Liver (tissue), 9 donors: ENCODE data around the gene FAM13A. TPM values are rescaled to one million over a fixed set of nuclear protein-coding genes. Genes with fewer than 3 reads are reported as not detected.

Experiments used
- DNase-seq: peaks from one replicate; pipeline ENCODE4 v3.0.0-alpha.2; 2017; ENCODE audit warnings: low spot score
- H3K27ac ChIP-seq, 2 donors: one replicate each; pipeline ENCODE4 v1.7.0; 2013; ENCODE audit warnings: inconsistent platforms in 2 of 2, low read length in 2 of 2, control low read depth in 1 of 2, low read depth in 1 of 2, mild to moderate bottlenecking in 1 of 2
- H3K27me3 ChIP-seq, 4 donors: one replicate each; pipeline versions ENCODE4 v1.6.1 to v1.7.0; 2013; ENCODE audit warnings: low read length in 3 of 4, inconsistent platforms in 1 of 4, mild to moderate bottlenecking in 1 of 4, moderate library complexity in 1 of 4; ENCODE audit not compliant: control insufficient read depth in 4 of 4, insufficient read depth in 4 of 4
- H3K36me3 ChIP-seq, 4 donors: one replicate each; pipeline versions ENCODE4 v1.6.1 to v1.7.0; 2013; ENCODE audit warnings: low read length in 3 of 4, mild to moderate bottlenecking in 3 of 4, low read depth in 1 of 4, moderate library complexity in 1 of 4; ENCODE audit not compliant: control insufficient read depth in 4 of 4, insufficient read depth in 3 of 4
- H3K4me1 ChIP-seq, 4 donors: one replicate each; pipeline versions ENCODE4 v1.6.1 to v1.7.0; 2013; ENCODE audit warnings: low read length in 3 of 4, mild to moderate bottlenecking in 3 of 4, moderate library complexity in 1 of 4; ENCODE audit not compliant: control insufficient read depth in 4 of 4, insufficient read depth in 4 of 4
- H3K4me3 ChIP-seq, 3 donors: one replicate each; pipeline versions ENCODE4 v1.6.1 to v1.7.0; 2013; ENCODE audit warnings: low read length in 3 of 3, control low read depth in 1 of 3, low read depth in 1 of 3, mild to moderate bottlenecking in 1 of 3
- H3K9ac ChIP-seq, 2 donors: one replicate each; pipeline ENCODE4 v1.7.0; 2013; ENCODE audit warnings: low read length in 2 of 2, mild to moderate bottlenecking in 2 of 2, moderate library complexity in 2 of 2, control low read depth in 1 of 2, low read depth in 1 of 2
- H3K9me3 ChIP-seq, 4 donors: one replicate each; pipeline versions ENCODE4 v1.6.1 to v1.7.0; 2013; ENCODE audit warnings: low read length in 3 of 4; ENCODE audit not compliant: control insufficient read depth in 4 of 4
- ATF3 ChIP-seq: IDR thresholded peaks from 2 replicates; pipeline ENCODE4 v1.6.1; 2016; ENCODE audit warnings: antibody characterized with exemption
- CTCF ChIP-seq: fragments of 150-350 bp; IDR thresholded peaks from 2 replicates; pipeline ENCODE4 v1.5.1; 2017; ENCODE audit warnings: improper control_type of control experiment, low read depth, low read length; ENCODE audit not compliant: missing input control
- EGR1 ChIP-seq, 2 donors: IDR thresholded peaks; 2 replicates each; pipeline ENCODE4 v1.6.1; 2016 to 2018; ENCODE audit warnings: antibody characterized with exemption in 2 of 2, low read depth in 2 of 2
- FOXA1 ChIP-seq: IDR thresholded peaks from 2 replicates; pipeline ENCODE4 v1.6.1; 2016; ENCODE audit warnings: antibody characterized with exemption
- FOXA2 ChIP-seq: IDR thresholded peaks from 2 replicates; pipeline ENCODE4 v1.6.1; 2016; ENCODE audit warnings: antibody characterized with exemption
- GABPA ChIP-seq, 2 donors: IDR thresholded peaks in 1 of 2; conservative IDR thresholded peaks in 1 of 2; 2 replicates each; pipeline ENCODE4 v1.6.1; 2016; ENCODE audit warnings: antibody characterized with exemption in 2 of 2, mild to moderate bottlenecking in 1 of 2, moderate library complexity in 1 of 2
- HNF4A ChIP-seq, 2 donors: conservative IDR thresholded peaks; 2 replicates each; pipeline ENCODE4 v1.6.1; 2016; ENCODE audit warnings: antibody characterized with exemption in 2 of 2, mild to moderate bottlenecking in 2 of 2
- HNF4G ChIP-seq: IDR thresholded peaks from 2 replicates; pipeline ENCODE4 v1.6.1; 2016; ENCODE audit warnings: antibody characterized with exemption
- JUND ChIP-seq, 2 donors: IDR thresholded peaks; 2 replicates each; pipeline ENCODE4 v1.6.1; 2016; ENCODE audit warnings: antibody characterized with exemption in 2 of 2
- MAX ChIP-seq: IDR thresholded peaks from 2 replicates; pipeline ENCODE4 v1.6.1; 2016; ENCODE audit warnings: antibody characterized with exemption
- NR2F2 ChIP-seq: IDR thresholded peaks from 2 replicates; pipeline ENCODE4 v1.6.1; 2016; ENCODE audit warnings: antibody characterized with exemption
- RAD21 ChIP-seq, 2 donors: IDR thresholded peaks; 2 replicates each; pipeline ENCODE4 v1.6.1; 2016; ENCODE audit warnings: antibody characterized with exemption in 2 of 2, mild to moderate bottlenecking in 2 of 2
- REST ChIP-seq: IDR thresholded peaks from 2 replicates; pipeline ENCODE4 v1.6.1; 2016; ENCODE audit warnings: antibody characterized with exemption, mild to moderate bottlenecking
- RXRA ChIP-seq, 2 donors: IDR thresholded peaks; 2 replicates each; pipeline ENCODE4 v1.6.1; 2017 to 2018; ENCODE audit warnings: antibody characterized with exemption in 2 of 2, mild to moderate bottlenecking in 1 of 2
- SP1 ChIP-seq: IDR thresholded peaks from 2 replicates; pipeline ENCODE4 v1.6.1; 2018; ENCODE audit warnings: antibody characterized with exemption, mild to moderate bottlenecking
- TAF1 ChIP-seq: conservative IDR thresholded peaks from 2 replicates; pipeline ENCODE4 v1.6.1; 2016; ENCODE audit warnings: antibody characterized with exemption, mild to moderate bottlenecking
- YY1 ChIP-seq: IDR thresholded peaks from 2 replicates; pipeline ENCODE4 v1.6.1; 2016; ENCODE audit warnings: antibody characterized with exemption, mild to moderate bottlenecking
- WGBS: extraction: QIAGEN DNeasy Blood & Tissue Kit; methylation state at CpG from one replicate; pipeline ENCODE4 v1.1.7; 2013; 5-methylcytosine and 5-hydroxymethylcytosine counted together
- polyA plus RNA-seq, 2 donors: library from polyadenylated mRNA; stranded (reverse) in 1 of 2; unstranded in 1 of 2; fragments of 200-250 nt in 1 of 2; fragments of >200 nt in 1 of 2; fragmentation: Nextera tagmentation in 1 of 2; extraction: Ambion mirVana in 1 of 2; gene quantifications; one replicate each; pipeline versions ENCODE4 v1.2.1 to v1.2.3, GENCODE V29; 2013 to 2015
- total RNA-seq, 2 donors: library from RNA; depleted of rRNA; stranded (reverse); fragments of >200 nt; gene quantifications; one replicate each; pipeline ENCODE4 v1.2.3, GENCODE V29; 2014
- donor health status: healthy.
- donor health status: healthy.
- donor health status: healthy.
- donor health status: healthy.
- donor health status: healthy.

The FAM13A gene
- total and polyA plus RNA-seq, 4 donors: 14.9 to 52.9 (median 27.6) TPM

GRCh38 chr4:88813013-88813412 lies 244.0 kb downstream of the FAM13A start:
- TF ChIP-seq RXRA (IDR thresholded peaks at IDR 0.05) (no peak), FOXA2 (no peak), NR2F2 (no peak), ATF3 (no peak), FOXA1 (no peak), HNF4G (no peak), GABPA (IDR thresholded peaks at IDR 0.05 in 1 of 2, conservative IDR thresholded peaks at IDR 0.05 in 1 of 2) (no peak)
- no peak overlapping the region for H3K9ac ChIP-seq
- 63% methylated on average over 4 of the region's 4 CpGs for WGBS
- no peaks in the 10 kb centered on the region for H3K9me3 ChIP-seq
- H3K27ac ChIP-seq: no peak overlapping the region
- no peaks in the 10 kb centered on the region for H3K36me3 ChIP-seq
- DNase-seq: no peak
- no peaks in the 10 kb centered on the region for H3K27me3 ChIP-seq
- H3K4me1 ChIP-seq: peaks cover 1 to 41% (median 26%) of the 10 kb centered on the region in 4 donors
- no peak overlapping the region for H3K4me3 ChIP-seq

GRCh38 chr4:88812420-88812819 lies 244.6 kb downstream of the FAM13A start:
- H3K4me1 ChIP-seq: peaks cover 1 to 39% (median 28%) of the 10 kb centered on the region in 4 donors
- no peak overlapping the region for H3K27ac ChIP-seq
- H3K27me3 ChIP-seq: no peaks in the 10 kb centered on the region
- TF ChIP-seq TAF1: no peak
- TF ChIP-seq SP1: peak; percentile 20
- no peak overlapping the region for H3K9ac ChIP-seq
- H3K4me3 ChIP-seq: no peak overlapping the region
- WGBS: 86% methylated on average over 1 of the region's 1 CpG
- no peak for DNase-seq
- no peaks in the 10 kb centered on the region for H3K9me3 ChIP-seq
- H3K36me3 ChIP-seq: no peaks in the 10 kb centered on the region

- H3K4me1 ChIP-seq: peaks cover 1 to 39% (median 28%) of the 10 kb centered on the region in 4 donors
- H3K27ac ChIP-seq: no peak overlapping the region
- 97% methylated on average over 1 of the region's 1 CpG for WGBS
- H3K4me3 ChIP-seq: no peak overlapping the region
- no peak for DNase-seq
- no peaks in the 10 kb centered on the region for H3K9me3 ChIP-seq
- no peak for TF ChIP-seq NR2F2
- no peak for TF ChIP-seq EGR1 (IDR thresholded peaks at IDR 0.05; ENCODE audit: low read depth in 2 of 2)
- no peaks in the 10 kb centered on the region for H3K36me3 ChIP-seq
- H3K9ac ChIP-seq: no peak overlapping the region
- H3K27me3 ChIP-seq: no peaks in the 10 kb centered on the region
Observed at GRCh38 chr4:88811904-88812303, 245.1 kb downstream of the FAM13A start.

- 61% methylated on average over 1 of the region's 1 CpG for WGBS
- Histone ChIP-seq H3K4me3 (no peak overlapping the region), H3K36me3 (no peaks in the 10 kb centered on the region), H3K27ac (no peak overlapping the region), H3K9me3 (no peaks in the 10 kb centered on the region), H3K4me1 (peaks cover 1 to 39% (median 28%) of the 10 kb centered on the region in 4 donors), H3K9ac (no peak overlapping the region), H3K27me3 (no peaks in the 10 kb centered on the region)
- no peak for DNase-seq
- TF ChIP-seq JUND (IDR thresholded peaks at IDR 0.05): no peak
- no peak for TF ChIP-seq TAF1
- no peak for TF ChIP-seq YY1
- no peak for TF ChIP-seq CTCF
- no peak for TF ChIP-seq MAX
- TF ChIP-seq HNF4G: no peak
- no peak for TF ChIP-seq FOXA1
- no peak for TF ChIP-seq RXRA (IDR thresholded peaks at IDR 0.05)
- TF ChIP-seq HNF4A (conservative IDR thresholded peaks at IDR 0.05): no peak
- TF ChIP-seq ATF3: no peak
- no peak for TF ChIP-seq REST
- no peak for TF ChIP-seq SP1
- no peak for TF ChIP-seq EGR1 (IDR thresholded peaks at IDR 0.05; ENCODE audit: low read depth in 2 of 2)
- no peak for TF ChIP-seq RAD21 (IDR thresholded peaks at IDR 0.05)
- TF ChIP-seq FOXA2: no peak
- TF ChIP-seq GABPA (IDR thresholded peaks at IDR 0.05 in 1 of 2, conservative IDR thresholded peaks at IDR 0.05 in 1 of 2): no peak
- TF ChIP-seq NR2F2: no peak
Observed at GRCh38 chr4:88810325-88810724, 246.7 kb downstream of the FAM13A start.
